Transverse colon (tissue), 4 donors: ENCODE results near the gene C2CD3. TPM values are rescaled to one million over a fixed set of nuclear protein-coding genes. Genes with fewer than 3 reads are reported as not detected.
A peak's percentile ranks its signal among the peaks of the same experiment; 100 is the strongest.
"Not testable (repeated sequence)": the region's sequence is repeated elsewhere in the genome, so short reads cannot be mapped to it uniquely, and the experiment has no call there.

Experiments used
- DNase-seq: peaks from one replicate; pipeline ENCODE4 v3.0.0-alpha.2; 2019
- H3K27ac ChIP-seq, 4 donors: fragments of 200-600 bp; sonication (generic); 2 replicates each; pipeline ENCODE4 v1.5.1; 2016 to 2018; ENCODE audit warnings: inconsistent platforms in 4 of 4
- H3K27me3 ChIP-seq: fragments of 200-600 bp; sonication (generic); 2 replicates; pipeline ENCODE4 v1.5.1; 2017; ENCODE audit warnings: inconsistent platforms
- H3K36me3 ChIP-seq, 4 donors: fragments of 200-600 bp; sonication (generic); 2 replicates each; pipeline ENCODE4 v1.5.1; 2017 to 2019; ENCODE audit warnings: inconsistent platforms in 4 of 4
- H3K4me1 ChIP-seq, 4 donors: fragments of 200-600 bp; sonication (generic); 2 replicates each; pipeline ENCODE4 v1.5.1; 2017 to 2020; ENCODE audit warnings: inconsistent platforms in 4 of 4
- H3K4me3 ChIP-seq, 4 donors: fragments of 200-600 bp; sonication (generic); 1 replicate in 1 of 4; 2 replicates in 3 of 4; pipeline versions ENCODE4 v1.5.1 to v1.6.1; 2017 to 2019; ENCODE audit warnings: inconsistent platforms in 4 of 4
- H3K9me3 ChIP-seq, 2 donors: fragments of 200-600 bp; sonication (generic); 2 replicates each; pipeline ENCODE4 v1.5.1; 2017 to 2019; ENCODE audit warnings: inconsistent platforms in 2 of 2
- CTCF ChIP-seq, 5 experiments: fragments of 200-600 bp in 3 of 5; fragments of 450-650 bp in 2 of 5; sonication (generic) in 3 of 5; IDR thresholded peaks; 1 replicate in 2 of 5; 2 replicates in 3 of 5; pipeline ENCODE4 v1.5.1; 2016 to 2017; ENCODE audit warnings: antibody characterized with exemption in 5 of 5, inconsistent platforms in 3 of 5, mild to moderate bottlenecking in 2 of 5, moderate library complexity in 1 of 5
- EP300 ChIP-seq: sonication (generic); formaldehyde crosslinking; IDR thresholded peaks from one replicate; pipeline ENCODE4 v1.6.1; 2017; ENCODE audit warnings: antibody characterized with exemption, low read depth
- POLR2A ChIP-seq: fragments of 450-650 bp; IDR thresholded peaks from one replicate; pipeline ENCODE4 v1.6.1; 2016; ENCODE audit warnings: antibody characterized with exemption, mild to moderate bottlenecking, moderate library complexity
- POLR2AphosphoS5 ChIP-seq, 3 donors: sonication (generic); formaldehyde crosslinking; IDR thresholded peaks; one replicate each; pipeline ENCODE4 v1.6.1; 2016; ENCODE audit warnings: antibody characterized with exemption in 3 of 3
- WGBS, 2 donors: methylation state at CpG; one replicate each; pipeline ENCODE4 v1.1.5; 2018; ENCODE audit warnings: low coverage in 1 of 2; 5-methylcytosine and 5-hydroxymethylcytosine counted together
- in situ Hi-C, 4 donors: fragments of 200-750 bp; cut with MboI; loops; one replicate each; pipeline versions ENCODE4 v1.15.0 to v1.15.1; 2017; ENCODE audit warnings: low sequenced_read_pairs in 3 of 4, low pct_ligation_motif_present in 1 of 4, low pct_unique_long_range_greater_than_20kb in 1 of 4
- intact Hi-C: fragments of 100-400 bp; cut with DNase I; formaldehyde crosslinking; loops from one replicate; pipeline ENCODE4 v1.15.1; 2023; ENCODE audit warnings: low total_unique reads
- total RNA-seq, 4 donors: library from RNA; depleted of rRNA; stranded (reverse); fragments of >200 nt; gene quantifications; one replicate each; pipeline ENCODE4 v1.1.0, GENCODE V29; 2016

The C2CD3 gene
- total RNA-seq, 4 donors from 2014 or later, result 22.2 to 52.5 (median 37.4) TPM

- TF ChIP-seq POLR2A (no peak), CTCF (IDR thresholded peaks at IDR 0.05) (no peak), EP300 (no peak), POLR2AphosphoS5 (IDR thresholded peaks at IDR 0.05) (no peak)
- intact Hi-C loops (no loop called here), in situ Hi-C loops (no loop called here)
- Histone ChIP-seq H3K36me3 (peaks cover 0 to 12% (median under 1%) of the 10 kb centered on the region in 4 donors), H3K27ac (peak overlapping the region in 3 of 4 donors; percentile 3 to 41 (median 29)), H3K9me3 (no peaks in the 10 kb centered on the region), H3K4me1 (peaks cover 7 to 31% (median 23%) of the 10 kb centered on the region in 4 donors), H3K27me3 (no peaks in the 10 kb centered on the region), H3K4me3 (no peak overlapping the region)
- 35 to 58% methylated on average over 2 of the region's 2 CpGs for WGBS, 2 donors
- DNase-seq, result peak; percentile 17
These were observed 29.5 kb downstream of the C2CD3 start for GRCh38 chr11:74141241-74141695.

GRCh38 chr11:74139919-74140431 is 30.8 kb downstream of the C2CD3 start:
- H3K4me1 ChIP-seq, result peaks cover 7 to 31% (median 23%) of the 10 kb centered on the region in 4 donors
- H3K4me3 ChIP-seq, DNase-seq, in situ Hi-C loops, H3K9me3 ChIP-seq, H3K27me3 ChIP-seq, intact Hi-C loops, H3K36me3 ChIP-seq: not testable (repeated sequence)
- 83 to 100% methylated on average over 1 of the region's 1 CpG for WGBS, 2 donors
- peak overlapping the region in 2 of 4 donors; percentile 66 to 70 for H3K27ac ChIP-seq

GRCh38 chr11:74139151-74139918 is 31.5 kb downstream of the C2CD3 start:
- Histone ChIP-seq H3K36me3 (peaks cover 0 to 4% (median 0%) of the 10 kb centered on the region in 4 donors), H3K27ac (peak overlapping the region; percentile 43 to 70 (median 64)), H3K4me3 (no peak overlapping the region), H3K27me3 (no peaks in the 10 kb centered on the region), H3K4me1 (peaks cover 7 to 31% (median 23%) of the 10 kb centered on the region in 4 donors), H3K9me3 (no peaks in the 10 kb centered on the region)
- WGBS, 2 donors, result 80 to 88% methylated on average over 3 to 6 of the region's 6 CpGs
- in situ Hi-C loops (no loop called here), intact Hi-C loops (no loop called here)
- no peak for TF ChIP-seq POLR2AphosphoS5 (IDR thresholded peaks at IDR 0.05)
- no peak for TF ChIP-seq EP300
- no peak for TF ChIP-seq CTCF (IDR thresholded peaks at IDR 0.05)
- TF ChIP-seq POLR2A, result no peak
- no peak for DNase-seq

GRCh38 chr11:74138572-74138971 is 32.2 kb downstream of the C2CD3 start:
- intact Hi-C loops (no loop called here), in situ Hi-C loops (no loop called here)
- H3K27me3 ChIP-seq, result no peaks in the 10 kb centered on the region
- TF ChIP-seq POLR2A (no peak), POLR2AphosphoS5 (IDR thresholded peaks at IDR 0.05) (peak in 2 of 3 donors; percentile 13 to 38)
- no peak for DNase-seq
- H3K4me3 ChIP-seq, result no peak overlapping the region
- H3K27ac ChIP-seq, result peak overlapping the region; percentile 43 to 70 (median 64)
- WGBS, 2 donors, result 0 to 28% methylated on average over 1 to 2 of the region's 2 CpGs
- H3K9me3 ChIP-seq, result no peaks in the 10 kb centered on the region
- H3K36me3 ChIP-seq, result peaks cover 0 to 6% (median 0%) of the 10 kb centered on the region in 4 donors
- peaks cover 7 to 31% (median 23%) of the 10 kb centered on the region in 4 donors for H3K4me1 ChIP-seq

GRCh38 chr11:74138021-74138420 is 32.8 kb downstream of the C2CD3 start:
- TF ChIP-seq CTCF (IDR thresholded peaks at IDR 0.05), result no peak
- TF ChIP-seq POLR2AphosphoS5 (IDR thresholded peaks at IDR 0.05), result no peak
- no peak for TF ChIP-seq EP300
- TF ChIP-seq POLR2A, result no peak
- no peak for DNase-seq
- Histone ChIP-seq H3K9me3 (no peaks in the 10 kb centered on the region), H3K36me3 (peaks cover 0 to 8% (median under 1%) of the 10 kb centered on the region in 4 donors), H3K27me3 (no peaks in the 10 kb centered on the region), H3K4me3 (no peak overlapping the region), H3K27ac (peak overlapping the region; percentile 43 to 70 (median 64)), H3K4me1 (peaks cover 7 to 31% (median 23%) of the 10 kb centered on the region in 4 donors)
- WGBS, 2 donors, result 67 to 76% methylated on average over 2 of the region's 2 CpGs
- intact Hi-C loops, result no loop called here
- in situ Hi-C loops, result no loop called here
